A549 treated with Hydrocortisone at 1 μM for 4 hours (cell line): Measurements from ENCODE around the gene NLRP13. TPM values are rescaled to one million over a fixed set of nuclear protein-coding genes. Genes with fewer than 3 reads are reported as not detected.

Experiments
- total RNA-seq: library from RNA; stranded (reverse); fragments of 200-300 nt; extraction: Qiagen RNA extraction; gene quantifications from 5 replicates; pipeline ENCODE4 v1.2.3, GENCODE V29; 2022

NLRP13 gene, protein sequence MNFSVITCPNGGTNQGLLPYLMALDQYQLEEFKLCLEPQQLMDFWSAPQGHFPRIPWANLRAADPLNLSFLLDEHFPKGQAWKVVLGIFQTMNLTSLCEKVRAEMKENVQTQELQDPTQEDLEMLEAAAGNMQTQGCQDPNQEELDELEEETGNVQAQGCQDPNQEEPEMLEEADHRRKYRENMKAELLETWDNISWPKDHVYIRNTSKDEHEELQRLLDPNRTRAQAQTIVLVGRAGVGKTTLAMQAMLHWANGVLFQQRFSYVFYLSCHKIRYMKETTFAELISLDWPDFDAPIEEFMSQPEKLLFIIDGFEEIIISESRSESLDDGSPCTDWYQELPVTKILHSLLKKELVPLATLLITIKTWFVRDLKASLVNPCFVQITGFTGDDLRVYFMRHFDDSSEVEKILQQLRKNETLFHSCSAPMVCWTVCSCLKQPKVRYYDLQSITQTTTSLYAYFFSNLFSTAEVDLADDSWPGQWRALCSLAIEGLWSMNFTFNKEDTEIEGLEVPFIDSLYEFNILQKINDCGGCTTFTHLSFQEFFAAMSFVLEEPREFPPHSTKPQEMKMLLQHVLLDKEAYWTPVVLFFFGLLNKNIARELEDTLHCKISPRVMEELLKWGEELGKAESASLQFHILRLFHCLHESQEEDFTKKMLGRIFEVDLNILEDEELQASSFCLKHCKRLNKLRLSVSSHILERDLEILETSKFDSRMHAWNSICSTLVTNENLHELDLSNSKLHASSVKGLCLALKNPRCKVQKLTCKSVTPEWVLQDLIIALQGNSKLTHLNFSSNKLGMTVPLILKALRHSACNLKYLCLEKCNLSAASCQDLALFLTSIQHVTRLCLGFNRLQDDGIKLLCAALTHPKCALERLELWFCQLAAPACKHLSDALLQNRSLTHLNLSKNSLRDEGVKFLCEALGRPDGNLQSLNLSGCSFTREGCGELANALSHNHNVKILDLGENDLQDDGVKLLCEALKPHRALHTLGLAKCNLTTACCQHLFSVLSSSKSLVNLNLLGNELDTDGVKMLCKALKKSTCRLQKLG
- not detected in 5 replicates for total RNA-seq

DNA sequence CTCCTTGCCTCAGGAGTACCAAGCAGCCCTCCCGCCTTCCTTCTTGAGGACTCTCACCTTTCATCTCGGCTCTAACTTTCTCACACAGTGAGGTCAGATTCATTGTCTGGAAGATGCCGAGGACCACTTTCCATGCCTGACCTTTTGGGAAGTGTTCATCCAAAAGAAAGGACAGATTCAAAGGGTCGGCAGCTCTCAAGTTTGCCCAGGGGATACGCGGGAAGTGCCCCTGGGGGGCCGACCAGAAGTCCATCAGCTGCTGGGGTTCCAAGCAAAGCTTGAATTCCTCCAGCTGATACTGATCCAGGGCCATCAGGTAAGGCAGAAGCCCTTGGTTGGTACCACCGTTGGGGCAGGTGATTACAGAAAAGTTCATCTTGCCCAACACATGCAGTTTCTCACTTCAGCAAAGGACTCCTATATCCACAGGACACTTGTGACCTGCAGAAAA, at the start of gene NLRP13:
NLRP13 (minus strand) TSS at position 401 of the 451 bp plus-strand sequence; CDS start at position 376, 25 bp downstream.

DNA sequence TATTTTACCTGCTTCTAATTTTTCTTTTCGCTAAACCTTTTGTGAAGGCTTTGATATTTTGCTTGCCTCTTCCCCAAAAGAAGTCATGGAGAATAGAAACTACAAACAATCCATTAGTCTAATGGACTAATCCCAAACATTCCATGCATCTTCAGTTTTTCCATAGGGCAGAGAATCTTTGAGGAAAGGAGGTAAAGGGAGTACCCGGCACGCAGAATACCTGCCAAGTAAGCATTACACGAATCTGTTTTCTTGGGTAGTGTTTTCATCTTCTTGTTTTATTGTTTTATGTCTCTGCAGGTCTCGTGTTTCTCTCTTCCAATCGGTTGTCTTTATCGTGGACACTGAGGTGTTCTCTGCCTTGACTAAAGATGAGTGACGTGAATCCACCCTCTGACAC, 15.4 kb upstream of the NLRP13 start, which contains the start of gene NLRP8:
NLRP8 (plus strand) TSS at position 301 of the 400 bp plus-strand sequence.

Other genes with a start within 250 kb of the NLRP13 start
- not detected in 5 replicates for gene NLRP9, start 193.9 kb downstream of the NLRP13 start, total RNA-seq
- 0.38 to 1.1 TPM (median 0.84 TPM) in 5 replicates for gene RFPL4A, start 173.2 kb downstream of the NLRP13 start, total RNA-seq
- 0.28 TPM in 1 of 5 replicates, not detected in the others for gene RFPL4AL1, start 163.2 kb downstream of the NLRP13 start, total RNA-seq
- 0.02 to 0.06 TPM (median 0.03 TPM) in 5 replicates for gene NLRP11, start 100.3 kb downstream of the NLRP13 start, total RNA-seq
- not detected in 5 replicates for gene NLRP4, start 95.8 kb downstream of the NLRP13 start, total RNA-seq
- not detected in 5 replicates for gene NLRP8, start 15.5 kb upstream of the NLRP13 start, total RNA-seq
- gene NLRP5, start 54.4 kb upstream of the NLRP13 start, total RNA-seq, result 0.03 to 0.07 TPM (median 0.05 TPM) in 4 of 5 replicates, not detected in the other
- gene ZNF787, start 189.0 kb upstream of the NLRP13 start, total RNA-seq, result 27.1 to 47.9 TPM (median 45.3 TPM) in 5 replicates
- gene ZNF444, start 209.0 kb upstream of the NLRP13 start, total RNA-seq, result 17.3 to 28.5 TPM (median 26.0 TPM) in 5 replicates
- gene GALP, start 243.7 kb upstream of the NLRP13 start, total RNA-seq, result not detected in 5 replicates